GM19351 (cell line): ENCODE results near the gene CCDC9B.

Experiments used
- ATAC-seq: cut with Tn5 transposase; IDR thresholded peaks from one replicate; pipeline ENCODE4 v1.9.1; 2021; ENCODE audit warnings: mild to moderate bottlenecking, moderate library complexity; ENCODE audit not compliant: unreplicated experiment

The CCDC9B gene

DNA sequence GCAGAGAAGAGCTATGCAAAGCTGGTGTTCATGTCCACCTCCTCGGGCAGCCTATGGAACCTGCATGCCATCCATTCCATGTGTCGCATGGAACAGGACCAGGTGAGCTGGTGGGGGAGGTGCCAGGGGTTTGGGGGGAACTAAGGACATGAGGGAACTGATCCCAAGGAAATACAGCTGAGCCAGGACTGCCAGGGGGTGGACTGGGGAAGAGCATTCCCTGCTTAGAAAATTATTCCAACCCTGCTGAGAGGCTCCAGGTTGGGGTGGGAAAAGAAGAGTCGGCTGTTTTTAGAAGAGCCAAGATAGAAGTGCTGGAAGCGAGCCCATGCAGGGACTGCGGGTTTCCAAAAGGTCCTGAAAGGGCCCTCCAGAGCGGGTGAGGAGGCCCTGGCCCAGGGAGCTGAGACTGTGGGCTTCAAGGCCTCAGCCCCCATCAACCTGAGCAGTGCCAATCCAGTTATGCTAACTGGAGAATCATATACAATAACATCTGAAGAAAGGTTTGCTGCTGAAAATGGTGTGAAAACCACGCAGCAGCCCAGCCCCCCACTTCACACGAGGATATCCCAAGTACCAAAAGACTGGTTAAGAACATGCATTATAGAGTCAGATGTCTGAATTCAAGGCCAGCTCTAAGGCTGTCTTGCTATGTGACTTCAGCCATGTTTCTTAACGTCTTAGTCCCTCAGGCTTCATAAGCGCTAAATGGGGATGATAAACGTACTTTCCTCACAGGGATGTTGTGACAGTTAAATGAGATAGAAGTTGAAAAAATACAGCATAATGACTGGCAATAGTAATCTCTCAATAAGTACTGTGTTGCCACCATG is 25.1 kb upstream of the CCDC9B start:
- ATAC-seq: no peak

GRCh38 chr15:40365016-40365415 is 24.3 kb upstream of the CCDC9B start:
- ATAC-seq: no peak

DNA sequence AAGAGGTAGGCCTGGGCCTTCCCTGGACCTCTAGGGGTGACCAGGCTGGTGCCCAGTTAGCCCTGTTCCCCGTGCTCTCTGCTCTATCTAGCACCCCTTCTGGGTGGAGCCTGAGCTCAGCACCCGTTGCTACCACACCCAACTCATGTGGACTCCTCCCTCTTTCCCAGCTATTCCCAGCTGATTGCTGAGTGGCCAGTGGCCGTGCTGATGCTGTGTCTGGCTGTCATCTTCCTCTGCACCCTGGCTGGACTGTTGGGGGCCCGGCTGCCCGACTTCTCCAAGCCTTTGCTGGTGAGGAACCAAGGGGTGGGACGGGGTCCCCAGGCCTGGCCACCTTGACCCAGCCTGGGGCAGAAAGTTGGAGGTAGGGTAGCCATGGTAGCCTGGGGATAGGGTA is 23.5 kb upstream of the CCDC9B start:
- ATAC-seq: no peak

- ATAC-seq: no peak
Measured at GRCh38 chr15:40363611-40364010, 22.9 kb upstream of the CCDC9B start.

DNA sequence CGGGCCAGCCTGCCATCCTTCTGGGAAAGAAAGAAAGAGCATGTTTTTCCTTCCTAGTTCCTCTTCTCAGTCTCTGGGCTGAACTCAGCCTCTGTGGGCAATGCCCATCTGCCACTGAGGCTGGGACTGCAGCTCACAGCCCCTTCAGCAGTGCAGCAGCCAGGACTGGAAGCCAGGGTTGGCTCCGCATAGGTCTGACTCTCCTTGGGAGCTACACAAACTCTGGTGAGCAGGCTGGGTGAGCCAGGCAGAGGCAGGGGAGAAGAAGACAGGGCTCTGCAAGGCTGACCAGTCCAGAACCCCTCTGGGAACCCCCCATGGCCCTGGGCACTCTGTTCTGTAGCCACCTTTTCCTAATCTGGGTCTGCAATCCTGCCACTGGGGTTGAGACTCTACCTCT is 20.9 kb upstream of the CCDC9B start:
- no peak for ATAC-seq

GRCh38 chr15:40360015-40360414 is 19.3 kb upstream of the CCDC9B start:
- ATAC-seq: no peak

DNA sequence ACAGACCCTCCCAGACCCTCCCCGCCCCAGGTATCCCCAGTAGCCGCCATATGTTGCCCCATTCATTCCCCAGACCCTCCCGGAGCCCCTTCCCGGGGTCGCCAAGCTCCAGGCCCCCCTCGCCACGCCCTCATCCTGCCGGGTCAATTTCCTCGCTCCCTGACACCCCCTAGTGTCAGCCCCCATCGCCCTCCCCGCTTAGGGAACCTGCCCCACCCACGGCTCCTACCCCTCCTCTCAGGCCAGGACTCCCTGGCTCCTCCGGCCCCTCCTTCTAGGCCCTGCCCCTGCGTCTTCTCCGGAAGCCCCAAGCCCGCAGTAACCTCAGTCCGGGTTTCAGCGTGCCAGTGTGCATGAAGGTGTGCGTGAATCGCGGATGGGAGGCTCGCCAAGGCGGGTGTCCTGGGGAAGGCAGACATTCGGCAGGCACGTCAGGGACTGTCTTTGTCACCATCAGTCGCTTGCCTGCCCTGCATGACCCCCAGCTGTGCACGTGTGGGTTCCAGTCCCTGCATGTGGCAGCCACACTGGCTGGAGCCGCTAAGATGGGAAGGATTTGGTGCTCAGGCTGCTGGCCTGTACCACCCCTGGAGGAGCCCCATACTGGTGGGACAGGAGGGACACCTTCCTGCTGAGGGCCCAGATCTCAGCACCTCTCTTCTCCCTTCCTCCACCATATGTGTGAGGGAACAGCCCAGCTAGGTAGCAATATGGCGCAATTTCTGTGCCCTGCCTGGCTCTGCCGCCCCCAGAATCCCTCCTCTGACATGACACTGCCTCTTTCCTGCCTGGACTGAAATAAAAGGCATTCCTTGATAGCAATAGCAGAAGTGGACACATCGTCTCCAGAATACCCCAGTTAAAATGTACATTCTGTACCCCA is 18.0 kb upstream of the CCDC9B start:
- ATAC-seq: peak; percentile 18

DNA sequence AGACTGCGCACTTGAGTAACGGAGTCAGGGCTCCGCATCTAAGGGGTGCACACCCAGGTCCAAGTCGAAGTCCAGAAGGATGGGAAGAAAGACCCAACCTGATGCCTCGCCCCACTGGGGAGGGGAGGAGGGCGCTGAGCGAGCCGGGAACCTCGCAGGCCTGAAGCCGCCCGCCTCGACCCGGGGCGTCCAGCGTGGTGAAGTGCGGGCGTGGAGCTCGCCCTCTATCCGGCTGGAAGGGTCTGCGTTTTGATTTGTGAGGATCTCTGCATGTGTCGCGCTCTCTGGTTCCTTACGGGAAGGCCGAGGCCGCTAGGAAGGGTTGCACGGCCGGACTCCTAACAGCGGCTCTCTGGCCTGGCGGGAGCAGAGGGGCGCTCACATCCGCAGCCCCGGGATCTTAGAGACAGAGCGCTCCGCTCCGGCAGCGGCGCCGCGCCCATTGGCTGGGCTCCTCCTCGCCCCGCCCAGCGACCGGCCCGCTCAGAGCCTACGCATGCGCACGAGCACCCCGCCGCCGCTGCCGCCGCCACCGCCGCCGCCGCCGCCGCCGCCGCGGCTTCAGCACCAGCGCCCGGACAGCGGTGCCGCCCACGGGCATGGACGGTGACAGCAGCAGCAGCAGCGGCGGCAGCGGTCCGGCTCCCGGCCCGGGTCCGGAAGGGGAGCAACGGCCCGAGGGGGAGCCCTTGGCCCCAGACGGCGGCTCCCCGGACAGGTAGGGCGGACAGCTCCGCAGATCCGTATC is 17.2 kb upstream of the CCDC9B start, which contains the start of gene DISP2:
Gene DISP2 (plus strand): TSS at position 497 of the 748 bp plus-strand sequence. CDS start 103 bp downstream, at position 600.
- ATAC-seq: peak; percentile 91

- no peak for ATAC-seq
Measured at GRCh38 chr15:40357246-40357645, 16.5 kb upstream of the CCDC9B start.

GRCh38 chr15:40355976-40356585 is 15.3 kb upstream of the CCDC9B start:
- no peak for ATAC-seq

DNA sequence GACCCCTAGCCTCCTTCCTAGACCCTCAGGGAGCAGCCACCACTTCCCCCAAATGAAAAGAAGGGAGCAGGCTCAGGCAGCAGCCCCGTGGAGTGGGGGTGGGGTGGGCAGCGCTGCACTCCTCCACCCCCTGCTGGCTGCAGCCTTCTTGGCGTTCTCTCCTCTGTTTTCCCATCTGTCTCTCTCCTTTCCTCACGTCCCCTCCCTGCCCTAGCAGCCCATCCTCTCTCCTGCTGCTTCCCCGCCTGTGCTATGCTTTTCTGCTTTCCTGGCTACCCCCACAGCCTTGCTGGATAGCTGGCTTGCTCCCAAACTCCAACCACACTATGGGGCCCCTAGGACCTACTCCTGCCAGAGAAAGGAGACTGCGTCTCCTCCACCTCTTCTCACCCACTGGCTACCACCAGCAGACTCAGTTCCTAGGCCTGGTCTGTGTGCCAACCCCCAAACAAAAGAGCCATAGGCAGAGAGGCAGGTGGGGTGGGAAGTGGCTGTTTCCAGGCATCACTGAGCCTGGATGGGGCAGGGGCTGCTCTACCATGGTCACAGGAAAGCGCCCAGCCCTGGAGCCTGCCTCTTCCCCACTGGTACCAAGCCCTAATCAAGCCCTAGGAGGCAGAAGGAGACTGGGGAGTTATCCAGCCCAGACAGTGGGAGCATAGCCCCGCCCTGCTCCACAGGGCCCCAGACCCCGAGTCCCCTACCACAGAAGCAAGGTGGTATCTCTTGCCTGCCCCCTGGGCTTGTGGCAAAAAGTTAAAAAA is 13.9 kb upstream of the CCDC9B start:
- ATAC-seq: no peak

- no peak for ATAC-seq
Measured at GRCh38 chr15:40353697-40354096, 13.0 kb upstream of the CCDC9B start.

DNA sequence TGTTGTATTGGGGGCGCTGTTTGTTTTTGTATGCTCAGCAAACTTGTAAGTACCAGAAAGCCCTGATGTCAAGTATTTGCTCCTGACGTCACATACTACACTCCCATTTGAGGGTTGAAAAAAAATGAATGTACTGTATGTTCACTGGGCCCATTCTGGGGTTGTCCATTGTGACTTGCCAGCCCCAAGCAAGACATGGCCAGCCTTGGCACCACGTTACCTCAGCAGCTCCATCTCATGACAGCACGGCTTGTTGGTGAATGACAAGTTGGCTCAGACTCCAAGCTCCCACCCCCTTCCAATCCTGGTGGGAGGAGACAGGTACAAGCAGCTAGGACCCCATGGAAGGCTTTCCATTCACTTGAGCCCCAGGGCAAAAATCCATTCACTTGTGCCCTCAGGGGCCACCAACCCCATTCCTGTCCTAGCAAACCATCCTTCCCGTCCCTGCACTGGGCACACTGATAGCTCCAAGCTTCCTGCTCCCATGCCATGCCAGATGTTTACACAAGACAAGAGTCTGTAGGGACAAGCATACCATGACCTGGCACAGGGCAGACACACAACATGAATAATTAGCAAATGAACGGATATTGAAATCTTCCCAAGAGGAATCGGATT is 11.7 kb upstream of the CCDC9B start:
- no peak for ATAC-seq

- ATAC-seq: no peak
Measured at GRCh38 chr15:40349163-40349562, 8.4 kb upstream of the CCDC9B start.

GRCh38 chr15:40348474-40348870 is 7.7 kb upstream of the CCDC9B start:
- ATAC-seq: no peak

- ATAC-seq: no peak
Measured at GRCh38 chr15:40347559-40348473, 7.1 kb upstream of the CCDC9B start.

DNA sequence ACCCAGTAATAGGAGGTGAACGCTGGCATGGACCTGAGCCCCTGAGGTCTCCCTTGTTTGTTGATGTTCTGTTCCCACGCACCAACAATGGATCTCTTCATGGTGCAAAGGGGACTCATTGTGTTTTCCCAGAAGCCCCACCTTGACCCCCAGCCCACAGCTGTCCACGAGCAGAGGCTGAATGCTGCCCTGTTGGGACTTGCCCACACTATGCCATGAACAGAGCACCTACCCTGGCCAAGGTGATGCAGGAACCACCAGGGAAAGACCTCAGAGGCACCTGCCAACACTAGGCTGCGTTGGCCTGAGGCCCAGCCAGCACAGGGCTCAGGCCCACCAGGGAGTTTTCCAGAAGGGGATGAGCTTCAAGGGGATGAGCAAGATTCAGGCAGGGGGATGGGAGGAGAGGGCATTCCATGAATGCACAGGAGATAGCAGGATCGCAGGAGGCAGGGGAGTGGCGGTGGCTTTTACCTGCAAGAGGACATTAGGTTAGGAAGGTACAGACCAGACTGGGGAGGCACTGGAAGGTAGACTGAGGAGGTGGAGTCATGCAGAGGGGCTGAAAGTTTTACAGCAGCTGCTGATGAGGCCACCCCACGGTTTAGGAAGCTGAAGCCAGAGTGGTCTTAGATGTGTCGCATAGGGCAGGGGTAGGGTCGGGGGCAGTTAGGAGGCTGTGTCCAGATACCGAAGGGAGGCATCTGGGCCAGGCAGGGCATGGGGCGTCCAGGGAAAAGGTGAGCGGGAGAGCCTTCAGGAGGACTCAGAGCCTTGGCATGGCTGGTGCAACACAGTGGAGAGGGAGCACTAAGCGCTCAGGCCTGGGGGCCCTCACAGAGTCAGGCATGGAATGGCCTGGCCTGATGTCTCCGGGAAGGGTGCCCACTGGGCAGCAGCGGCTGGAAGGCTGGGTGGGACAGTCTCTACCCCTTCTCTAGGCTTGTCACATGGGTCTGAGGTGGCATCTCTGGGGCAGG is 6.1 kb upstream of the CCDC9B start:
- no peak for ATAC-seq
